Measurements from ENCODE around the gene ZBTB25.

- TF ChIP-seq CTCF (IDR thresholded peaks at IDR 0.05) (no peak), EP300 (IDR thresholded peaks at IDR 0.05; ENCODE audit: low read depth) (no peak), POLR2A (IDR thresholded peaks at IDR 0.05) (no peak)
These were observed 40.4 kb downstream of the ZBTB25 start for GRCh38 chr14:64463195-64463594.

All from transverse colon (tissue), 3 donors.